Panc1 (cell line): Measurements from ENCODE around the gene PLIN4. TPM values are rescaled to one million over a fixed set of nuclear protein-coding genes. Genes with fewer than 3 reads are reported as not detected.

ENCODE experiments used
- ATAC-seq: fragments of 200-7000 bp; cut with Tn5 transposase; 2 replicates; pipeline ENCODE4 v1.9.1; 2020; ENCODE audit warnings: mild to moderate bottlenecking, moderate library complexity
- BruUV-seq: library from RNA; stranded (reverse); fragments of 400-500 nt; replicated peaks from 2 replicates; lab custom pipeline; 2021; lab: Mats Ljungman, UMichigan
- CTCF ChIA-PET: fragments of 300-600 bp; sonication (Branson Sonifier 250); formaldehyde crosslinking; loops from one replicate; lab custom pipeline; 2022; ENCODE audit warnings: antibody characterized with exemption; lab: Charles Lee
- POLR2A ChIA-PET: fragments of 300-600 bp; sonication (Branson Sonifier 250); formaldehyde crosslinking; loops from one replicate; lab custom pipeline; 2022; ENCODE audit warnings: antibody characterized with exemption; lab: Charles Lee
- DNase-seq: peaks from one replicate; pipeline ENCODE4 v3.0.0-alpha.2; 2010; ENCODE audit warnings: low read depth, low spot score
- H3K27ac ChIP-seq: 2 replicates; pipeline ENCODE4 v1.5.1; 2011; ENCODE audit warnings: mild to moderate bottlenecking, low read length, inconsistent platforms
- H3K27me3 ChIP-seq: fragments of 200-500 bp; sonication (Bioruptor generic); 2 replicates; pipeline ENCODE4 v1.6.0; 2014; ENCODE audit warnings: low read length, inconsistent platforms; ENCODE audit not compliant: control insufficient read depth, insufficient read depth
- H3K36me3 ChIP-seq: fragments of 200-500 bp; sonication (Bioruptor generic); 2 replicates; pipeline ENCODE4 v1.5.1; 2014; ENCODE audit warnings: inconsistent platforms, mild to moderate bottlenecking, low read length, moderate library complexity; ENCODE audit not compliant: control insufficient read depth, insufficient read depth
- H3K4me1 ChIP-seq: 2 replicates; pipeline ENCODE4 v1.5.1; 2011; ENCODE audit warnings: inconsistent platforms, mild to moderate bottlenecking, low read length, moderate library complexity; ENCODE audit not compliant: control insufficient read depth, insufficient read depth
- H3K4me3 ChIP-seq, 2 experiments: 2 replicates each; pipeline ENCODE4 v1.5.1; 2011 to 2012; ENCODE audit warnings: low read depth in 2 of 2, low read length in 2 of 2, mild to moderate bottlenecking in 2 of 2, inconsistent platforms in 1 of 2, moderate library complexity in 1 of 2
- H3K9me3 ChIP-seq: fragments of 200-500 bp; sonication (Bioruptor generic); 2 replicates; pipeline ENCODE4 v1.5.1; 2014; ENCODE audit warnings: low read depth, mild to moderate bottlenecking, inconsistent platforms, low read length, moderate library complexity; ENCODE audit not compliant: control insufficient read depth, insufficient read depth
- POLR2AphosphoS5 ChIP-seq: IDR thresholded peaks from 2 replicates; pipeline ENCODE4 v1.6.1; 2012; ENCODE audit warnings: mild to moderate bottlenecking, low read depth, low read length, moderate library complexity
- SIN3A ChIP-seq: IDR thresholded peaks from 2 replicates; pipeline ENCODE4 v1.6.1; 2012; ENCODE audit warnings: low read depth, mild to moderate bottlenecking, low read length, moderate library complexity, borderline replicate concordance; ENCODE audit not compliant: insufficient read depth
- TCF7L2 ChIP-seq: IDR thresholded peaks from 2 replicates; pipeline ENCODE4 v1.6.1; 2011; ENCODE audit warnings: mild to moderate bottlenecking, low read depth, low read length, inconsistent platforms
- in situ Hi-C: cut with HindIII; loops from 2 replicates; pipeline ENCODE4 v1.10.0; 2016; ENCODE audit warnings: low sequenced_read_pairs, low pct_unique_long_range_greater_than_20kb
- intact Hi-C: fragments of 100-400 bp; cut with micrococcal nuclease; formaldehyde crosslinking; loops from one replicate; pipeline ENCODE4 v1.10.0; 2022; ENCODE audit not compliant: unreplicated experiment
- total RNA-seq: library from RNA; stranded (reverse); gene quantifications from one replicate; pipeline ENCODE4 v1.2.1, GENCODE V29; 2021; ENCODE audit not compliant: unreplicated experiment
- TF ChIP-seq, protein P1 (sequence below), 2 experiments: IDR thresholded peaks; 2 replicates each; pipeline ENCODE4 v1.6.1; 2011 to 2012; ENCODE audit warnings: low read depth in 2 of 2, control low read depth in 1 of 2, low read length in 1 of 2, mild to moderate bottlenecking in 1 of 2, moderate library complexity in 1 of 2; ENCODE audit not compliant: insufficient read depth in 1 of 2
- TF ChIP-seq, protein P2 (sequence below): fragments of 450-650 bp; IDR thresholded peaks from 2 replicates; pipeline ENCODE4 v1.5.1; 2017; ENCODE audit warnings: mild to moderate bottlenecking

Gene PLIN4
- total RNA-seq, 1 experiment from 2014 or later, result 10.2 TPM

DNA sequence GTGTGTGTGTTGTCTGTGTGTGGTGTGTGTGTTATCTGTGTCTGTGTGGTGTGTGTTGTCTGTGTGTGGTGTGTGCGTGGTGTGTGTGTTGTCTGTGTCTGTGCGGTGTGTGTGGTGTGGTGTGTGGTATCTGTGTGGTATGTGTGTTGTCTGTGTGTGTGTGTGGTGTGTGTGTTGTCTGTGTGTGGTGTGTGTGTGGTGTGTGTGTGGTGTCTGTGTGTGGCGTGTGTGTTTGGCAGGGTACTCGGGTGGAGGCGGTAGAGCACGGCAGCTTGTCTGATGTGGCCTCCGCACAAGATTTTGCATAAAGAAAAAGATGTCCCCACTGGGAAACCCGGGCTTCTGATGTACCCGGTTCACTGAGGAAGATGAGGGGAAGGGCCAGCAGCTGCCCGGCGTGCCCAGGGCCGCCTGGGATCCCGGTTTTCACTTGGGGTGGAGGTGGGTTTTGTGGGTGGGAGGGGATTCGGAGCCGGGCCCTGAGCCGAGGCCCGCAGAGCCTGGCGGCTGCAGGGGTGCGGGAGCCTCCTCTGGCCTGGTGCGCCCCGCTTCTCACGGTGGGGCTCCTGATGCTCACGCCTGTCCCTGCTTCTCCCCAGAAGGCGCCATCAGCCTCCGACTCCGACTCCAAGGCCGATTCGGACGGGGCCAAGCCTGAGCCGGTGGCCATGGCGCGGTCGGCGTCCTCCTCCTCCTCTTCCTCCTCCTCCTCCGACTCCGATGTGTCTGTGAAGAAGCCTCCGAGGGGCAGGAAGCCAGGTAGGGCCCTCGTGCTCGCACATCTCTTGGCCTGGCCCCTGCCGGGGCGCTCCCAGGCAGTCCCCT, 25.0 kb downstream of the PLIN4 start:
- Histone ChIP-seq H3K27ac (no peak overlapping the region), H3K4me3 (no peak overlapping the region), H3K9me3 (no peaks in the 10 kb centered on the region), H3K4me1 (no peaks in the 10 kb centered on the region), H3K27me3 (no peaks in the 10 kb centered on the region), H3K36me3 (no peaks in the 10 kb centered on the region)
- ChIA-PET CTCF (no interaction called here), POLR2A (no interaction called here)
- intact Hi-C loops (no loop called here), in situ Hi-C loops (no loop called here)
- DNase-seq, result no peak
- TF ChIP-seq TCF7L2, result no peak
- TF ChIP-seq, protein P1, sequence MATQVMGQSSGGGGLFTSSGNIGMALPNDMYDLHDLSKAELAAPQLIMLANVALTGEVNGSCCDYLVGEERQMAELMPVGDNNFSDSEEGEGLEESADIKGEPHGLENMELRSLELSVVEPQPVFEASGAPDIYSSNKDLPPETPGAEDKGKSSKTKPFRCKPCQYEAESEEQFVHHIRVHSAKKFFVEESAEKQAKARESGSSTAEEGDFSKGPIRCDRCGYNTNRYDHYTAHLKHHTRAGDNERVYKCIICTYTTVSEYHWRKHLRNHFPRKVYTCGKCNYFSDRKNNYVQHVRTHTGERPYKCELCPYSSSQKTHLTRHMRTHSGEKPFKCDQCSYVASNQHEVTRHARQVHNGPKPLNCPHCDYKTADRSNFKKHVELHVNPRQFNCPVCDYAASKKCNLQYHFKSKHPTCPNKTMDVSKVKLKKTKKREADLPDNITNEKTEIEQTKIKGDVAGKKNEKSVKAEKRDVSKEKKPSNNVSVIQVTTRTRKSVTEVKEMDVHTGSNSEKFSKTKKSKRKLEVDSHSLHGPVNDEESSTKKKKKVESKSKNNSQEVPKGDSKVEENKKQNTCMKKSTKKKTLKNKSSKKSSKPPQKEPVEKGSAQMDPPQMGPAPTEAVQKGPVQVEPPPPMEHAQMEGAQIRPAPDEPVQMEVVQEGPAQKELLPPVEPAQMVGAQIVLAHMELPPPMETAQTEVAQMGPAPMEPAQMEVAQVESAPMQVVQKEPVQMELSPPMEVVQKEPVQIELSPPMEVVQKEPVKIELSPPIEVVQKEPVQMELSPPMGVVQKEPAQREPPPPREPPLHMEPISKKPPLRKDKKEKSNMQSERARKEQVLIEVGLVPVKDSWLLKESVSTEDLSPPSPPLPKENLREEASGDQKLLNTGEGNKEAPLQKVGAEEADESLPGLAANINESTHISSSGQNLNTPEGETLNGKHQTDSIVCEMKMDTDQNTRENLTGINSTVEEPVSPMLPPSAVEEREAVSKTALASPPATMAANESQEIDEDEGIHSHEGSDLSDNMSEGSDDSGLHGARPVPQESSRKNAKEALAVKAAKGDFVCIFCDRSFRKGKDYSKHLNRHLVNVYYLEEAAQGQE (IDR thresholded peaks at IDR 0.05; ENCODE audit: insufficient read depth in 1 of 2, low read depth in 2 of 2, low read length in 1 of 2), result no peak
- TF ChIP-seq SIN3A, result no peak
- TF ChIP-seq, protein P2, sequence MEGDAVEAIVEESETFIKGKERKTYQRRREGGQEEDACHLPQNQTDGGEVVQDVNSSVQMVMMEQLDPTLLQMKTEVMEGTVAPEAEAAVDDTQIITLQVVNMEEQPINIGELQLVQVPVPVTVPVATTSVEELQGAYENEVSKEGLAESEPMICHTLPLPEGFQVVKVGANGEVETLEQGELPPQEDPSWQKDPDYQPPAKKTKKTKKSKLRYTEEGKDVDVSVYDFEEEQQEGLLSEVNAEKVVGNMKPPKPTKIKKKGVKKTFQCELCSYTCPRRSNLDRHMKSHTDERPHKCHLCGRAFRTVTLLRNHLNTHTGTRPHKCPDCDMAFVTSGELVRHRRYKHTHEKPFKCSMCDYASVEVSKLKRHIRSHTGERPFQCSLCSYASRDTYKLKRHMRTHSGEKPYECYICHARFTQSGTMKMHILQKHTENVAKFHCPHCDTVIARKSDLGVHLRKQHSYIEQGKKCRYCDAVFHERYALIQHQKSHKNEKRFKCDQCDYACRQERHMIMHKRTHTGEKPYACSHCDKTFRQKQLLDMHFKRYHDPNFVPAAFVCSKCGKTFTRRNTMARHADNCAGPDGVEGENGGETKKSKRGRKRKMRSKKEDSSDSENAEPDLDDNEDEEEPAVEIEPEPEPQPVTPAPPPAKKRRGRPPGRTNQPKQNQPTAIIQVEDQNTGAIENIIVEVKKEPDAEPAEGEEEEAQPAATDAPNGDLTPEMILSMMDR, result no peak
- no peak for TF ChIP-seq POLR2AphosphoS5
- no TSS peak for BruUV-seq
- no peak for ATAC-seq

DNA sequence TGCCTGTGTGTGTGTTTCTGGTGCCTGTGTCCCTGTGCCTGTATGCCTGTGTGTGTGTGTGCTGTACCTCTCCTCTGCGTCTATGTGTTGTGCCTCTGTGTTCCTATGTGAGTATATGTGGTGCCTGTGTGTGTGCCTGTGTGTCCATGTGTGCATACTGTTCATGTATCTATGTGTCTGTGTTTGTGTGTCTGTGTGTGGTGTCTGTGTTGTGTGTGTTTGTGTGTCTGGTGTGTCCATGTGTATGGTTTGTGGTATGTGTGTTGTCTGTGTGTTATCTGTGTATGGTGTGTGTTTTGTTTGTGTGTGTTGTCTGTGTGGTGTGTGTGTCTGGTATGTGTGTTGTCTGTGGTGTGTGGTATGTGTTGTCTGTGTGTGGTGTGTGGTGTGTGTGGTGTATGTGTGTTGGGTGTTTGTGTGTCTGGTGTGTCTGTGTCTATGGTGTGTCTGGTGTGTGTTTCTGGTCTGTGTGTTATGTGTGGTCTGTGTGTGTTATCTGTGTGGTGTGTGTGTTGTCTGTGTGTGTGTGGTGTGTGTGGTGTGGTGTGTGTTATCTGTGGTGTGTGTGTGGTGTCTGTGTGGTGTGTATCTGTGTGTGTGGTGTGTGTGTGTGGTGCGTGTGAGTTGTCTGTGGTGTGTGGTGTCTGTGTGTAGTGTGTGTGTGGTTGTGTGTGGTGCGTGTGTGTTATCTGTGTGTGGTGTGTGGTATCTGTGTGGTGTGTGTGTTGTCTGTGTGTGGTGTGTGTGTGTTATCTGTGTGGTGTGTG, 25.8 kb downstream of the PLIN4 start:
- in situ Hi-C loops, result no loop called here
- ATAC-seq (no peak), DNase-seq (no peak)
- TF ChIP-seq TCF7L2, result no peak
- TF ChIP-seq, protein P2, result no peak
- TF ChIP-seq, protein P1 (IDR thresholded peaks at IDR 0.05; ENCODE audit: insufficient read depth in 1 of 2, low read depth in 2 of 2, low read length in 1 of 2), result no peak
- no peak for TF ChIP-seq SIN3A
- no peak for TF ChIP-seq POLR2AphosphoS5
- Histone ChIP-seq H3K36me3 (no peaks in the 10 kb centered on the region), H3K4me3 (no peak overlapping the region), H3K27me3 (no peaks in the 10 kb centered on the region), H3K4me1 (no peaks in the 10 kb centered on the region), H3K27ac (no peak overlapping the region), H3K9me3 (no peaks in the 10 kb centered on the region)
- intact Hi-C loops, result no loop called here
- ChIA-PET POLR2A (no interaction called here), CTCF (no interaction called here)
- no TSS peak for BruUV-seq
